Upper lobe of left lung (tissue), 6 donors: ENCODE results near the gene CDKN3. TPM values are rescaled to one million over a fixed set of nuclear protein-coding genes. Genes with fewer than 3 reads are reported as not detected.

Experiments
- ATAC-seq, 2 donors: fragments of 200-7000 bp; cut with Tn5 transposase; one replicate each; pipeline ENCODE4 v1.9.1; 2022; ENCODE audit warnings: mild to moderate bottlenecking in 2 of 2, moderate library complexity in 2 of 2; ENCODE audit not compliant: low FRiP score in 2 of 2
- DNase-seq, 2 donors: peaks; one replicate each; pipeline ENCODE4 v3.0.0-alpha.2; 2019 to 2020
- H3K27ac ChIP-seq, 4 donors: fragments of 200-600 bp; sonication (generic); one replicate each; pipeline ENCODE4 v1.5.1; 2016 to 2019
- H3K27me3 ChIP-seq, 4 donors: fragments of 200-600 bp; sonication (generic); one replicate each; pipeline ENCODE4 v1.5.1; 2017 to 2019
- H3K36me3 ChIP-seq, 4 donors: fragments of 200-600 bp; sonication (generic); one replicate each; pipeline ENCODE4 v1.5.1; 2016 to 2019
- H3K4me1 ChIP-seq, 4 donors: fragments of 200-600 bp; sonication (generic); one replicate each; pipeline ENCODE4 v1.5.1; 2018 to 2019
- H3K4me3 ChIP-seq, 4 donors: fragments of 200-600 bp; sonication (generic); one replicate each; pipeline ENCODE4 v1.5.1; 2017 to 2019; ENCODE audit warnings: mild to moderate bottlenecking in 2 of 4, moderate library complexity in 1 of 4
- H3K9me3 ChIP-seq, 4 donors: fragments of 200-600 bp; sonication (generic); one replicate each; pipeline ENCODE4 v1.5.1; 2018 to 2019
- EP300 ChIP-seq, 4 donors: sonication (generic); formaldehyde crosslinking; IDR thresholded peaks; one replicate each; pipeline ENCODE4 v1.5.1; 2017; ENCODE audit warnings: antibody characterized with exemption in 4 of 4, control low read depth in 2 of 4
- POLR2A ChIP-seq, 4 donors: fragments of 450-650 bp; IDR thresholded peaks; one replicate each; pipeline ENCODE4 v1.5.1; 2016 to 2017; ENCODE audit warnings: antibody characterized with exemption in 4 of 4, mild to moderate bottlenecking in 2 of 4
- POLR2AphosphoS5 ChIP-seq, 2 donors: sonication (generic); formaldehyde crosslinking; IDR thresholded peaks; one replicate each; pipeline ENCODE4 v1.5.1; 2017; ENCODE audit warnings: antibody characterized with exemption in 2 of 2
- WGBS, 2 donors: methylation state at CpG; one replicate each; pipeline ENCODE4 v1.1.5; 2017 to 2018; 5-methylcytosine and 5-hydroxymethylcytosine counted together
- total RNA-seq, 6 donors: library from RNA; depleted of rRNA in 4 of 6; stranded (reverse); fragments of >200 nt in 4 of 6; gene quantifications; one replicate each; pipeline versions ENCODE4 v1.1.0 to v1.2.1, GENCODE V29; 2016 to 2021
- TF ChIP-seq, protein P1 (sequence below), 6 experiments: fragments of 450-650 bp in 4 of 6; fragments of 200-600 bp in 2 of 6; sonication (generic) in 2 of 6; IDR thresholded peaks; one replicate each; pipeline ENCODE4 v1.5.1; 2016 to 2019; ENCODE audit warnings: antibody characterized with exemption in 6 of 6
- donor health status: DM: no; HTN: no; CAD: no; lungs with moderate emphysema.
- donor health status: DM: no; HTN: yes; CAD: no; lungs with severe emphysema.

CDKN3 gene
- total RNA-seq, 6 donors from 2014 or later: 1.7 to 3.6 (median 3.1) TPM; not detected in 2

DNA sequence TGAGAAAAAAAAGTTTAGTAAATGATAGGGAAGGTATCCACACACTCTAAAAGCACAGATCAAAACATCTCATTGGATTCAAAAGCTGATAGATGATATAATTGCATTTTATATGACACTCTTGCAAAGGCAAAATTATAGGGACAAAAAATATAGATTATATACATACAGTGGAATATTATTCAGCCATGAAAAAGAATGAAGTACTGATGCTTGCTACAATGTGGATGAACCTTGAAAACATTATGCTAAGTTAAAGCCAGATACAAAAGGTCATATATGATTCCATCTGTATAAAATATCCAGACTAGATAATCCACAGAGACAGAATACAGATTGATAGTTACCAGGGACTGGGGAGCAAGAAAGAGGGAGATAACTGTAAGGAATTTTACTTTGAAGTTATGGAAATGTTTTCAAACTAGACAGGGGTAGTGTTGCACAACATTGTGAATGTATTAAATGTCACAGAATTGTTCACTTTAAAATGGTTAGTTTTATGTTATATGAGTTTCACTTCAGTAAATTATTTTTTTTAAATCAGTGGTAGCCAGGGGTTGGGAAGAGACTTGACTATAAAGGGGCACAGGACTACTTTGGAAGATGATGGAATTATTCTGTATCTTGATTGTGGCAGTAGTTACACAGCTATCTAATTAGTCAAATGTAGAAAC, 41.7 kb upstream of the CDKN3 start:
- Histone ChIP-seq H3K9me3 (no peaks in the 10 kb centered on the region), H3K27ac (no peak overlapping the region), H3K4me1 (no peaks in the 10 kb centered on the region), H3K27me3 (no peaks in the 10 kb centered on the region), H3K36me3 (no peaks in the 10 kb centered on the region), H3K4me3 (no peak overlapping the region)
- no peak for ATAC-seq
- DNase-seq: no peak
- no peak for TF ChIP-seq POLR2A (IDR thresholded peaks at IDR 0.05)
- no peak for TF ChIP-seq POLR2AphosphoS5 (IDR thresholded peaks at IDR 0.05)
- no peak for TF ChIP-seq EP300 (IDR thresholded peaks at IDR 0.05)
- TF ChIP-seq, protein P1, sequence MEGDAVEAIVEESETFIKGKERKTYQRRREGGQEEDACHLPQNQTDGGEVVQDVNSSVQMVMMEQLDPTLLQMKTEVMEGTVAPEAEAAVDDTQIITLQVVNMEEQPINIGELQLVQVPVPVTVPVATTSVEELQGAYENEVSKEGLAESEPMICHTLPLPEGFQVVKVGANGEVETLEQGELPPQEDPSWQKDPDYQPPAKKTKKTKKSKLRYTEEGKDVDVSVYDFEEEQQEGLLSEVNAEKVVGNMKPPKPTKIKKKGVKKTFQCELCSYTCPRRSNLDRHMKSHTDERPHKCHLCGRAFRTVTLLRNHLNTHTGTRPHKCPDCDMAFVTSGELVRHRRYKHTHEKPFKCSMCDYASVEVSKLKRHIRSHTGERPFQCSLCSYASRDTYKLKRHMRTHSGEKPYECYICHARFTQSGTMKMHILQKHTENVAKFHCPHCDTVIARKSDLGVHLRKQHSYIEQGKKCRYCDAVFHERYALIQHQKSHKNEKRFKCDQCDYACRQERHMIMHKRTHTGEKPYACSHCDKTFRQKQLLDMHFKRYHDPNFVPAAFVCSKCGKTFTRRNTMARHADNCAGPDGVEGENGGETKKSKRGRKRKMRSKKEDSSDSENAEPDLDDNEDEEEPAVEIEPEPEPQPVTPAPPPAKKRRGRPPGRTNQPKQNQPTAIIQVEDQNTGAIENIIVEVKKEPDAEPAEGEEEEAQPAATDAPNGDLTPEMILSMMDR (IDR thresholded peaks at IDR 0.05): no peak

DNA sequence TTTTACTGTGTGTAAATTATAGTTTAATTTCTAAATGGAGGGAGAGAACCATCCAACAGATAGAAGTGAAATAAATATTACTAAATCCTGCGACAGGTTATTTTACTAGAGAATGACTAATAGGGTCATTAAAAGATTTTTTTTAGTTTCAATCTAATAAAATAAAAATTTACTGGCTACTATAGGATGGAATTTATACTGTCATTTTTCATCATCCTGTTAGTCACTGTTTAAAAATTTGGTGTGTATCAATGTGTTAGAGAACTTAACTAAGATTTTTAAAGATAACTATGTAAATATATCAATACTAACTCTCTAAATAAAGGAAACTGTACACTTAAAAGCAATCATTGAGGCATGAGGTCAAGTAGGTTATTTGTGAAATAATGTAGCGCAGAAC, 41.1 kb upstream of the CDKN3 start:
- no peak for ATAC-seq
- WGBS, 2 donors: 47 to 96% methylated on average over 2 of the region's 2 CpGs

DNA sequence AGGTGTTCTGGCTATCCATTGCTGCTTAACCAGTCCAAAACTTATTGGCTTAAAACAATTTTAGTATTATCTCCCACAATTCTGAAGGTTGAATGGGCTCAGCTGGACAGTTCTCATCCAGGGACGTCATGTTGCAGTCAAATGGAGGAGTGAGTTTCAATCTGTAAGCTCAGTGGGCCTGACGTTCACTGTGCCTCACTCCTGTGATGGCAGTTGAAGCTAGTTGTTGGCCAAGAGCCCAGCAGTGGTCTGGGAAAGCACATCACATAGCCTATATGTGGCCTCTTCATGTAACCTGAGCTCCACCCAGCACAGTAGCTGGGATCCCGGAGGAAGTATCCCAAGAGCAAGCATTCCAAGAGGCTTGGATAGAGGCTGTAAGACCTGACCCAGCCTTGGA, 40.6 kb upstream of the CDKN3 start:
- ATAC-seq (no peak), DNase-seq (no peak)
- H3K27ac ChIP-seq: no peak overlapping the region
- no peaks in the 10 kb centered on the region for H3K27me3 ChIP-seq
- no peaks in the 10 kb centered on the region for H3K9me3 ChIP-seq
- H3K36me3 ChIP-seq: no peaks in the 10 kb centered on the region
- no peak overlapping the region for H3K4me3 ChIP-seq
- 75 to 78% methylated on average over 2 to 3 of the region's 3 CpGs for WGBS, 2 donors
- no peaks in the 10 kb centered on the region for H3K4me1 ChIP-seq
- TF ChIP-seq EP300 (IDR thresholded peaks at IDR 0.05): no peak
- no peak for TF ChIP-seq POLR2AphosphoS5 (IDR thresholded peaks at IDR 0.05)
- TF ChIP-seq, protein P1 (IDR thresholded peaks at IDR 0.05): no peak
- no peak for TF ChIP-seq POLR2A (IDR thresholded peaks at IDR 0.05)

More for the DNA sequence above, 41.1 kb upstream of the CDKN3 start:
- no peaks in the 10 kb centered on the region for H3K4me1 ChIP-seq
- H3K9me3 ChIP-seq: no peaks in the 10 kb centered on the region
- no peak overlapping the region for H3K4me3 ChIP-seq
- H3K27ac ChIP-seq: no peak overlapping the region
- H3K27me3 ChIP-seq: no peaks in the 10 kb centered on the region
- no peak for DNase-seq
- H3K36me3 ChIP-seq: no peaks in the 10 kb centered on the region
- TF ChIP-seq POLR2A (IDR thresholded peaks at IDR 0.05): no peak
- TF ChIP-seq, protein P1 (IDR thresholded peaks at IDR 0.05): no peak
- no peak for TF ChIP-seq EP300 (IDR thresholded peaks at IDR 0.05)
- TF ChIP-seq POLR2AphosphoS5 (IDR thresholded peaks at IDR 0.05): no peak

DNA sequence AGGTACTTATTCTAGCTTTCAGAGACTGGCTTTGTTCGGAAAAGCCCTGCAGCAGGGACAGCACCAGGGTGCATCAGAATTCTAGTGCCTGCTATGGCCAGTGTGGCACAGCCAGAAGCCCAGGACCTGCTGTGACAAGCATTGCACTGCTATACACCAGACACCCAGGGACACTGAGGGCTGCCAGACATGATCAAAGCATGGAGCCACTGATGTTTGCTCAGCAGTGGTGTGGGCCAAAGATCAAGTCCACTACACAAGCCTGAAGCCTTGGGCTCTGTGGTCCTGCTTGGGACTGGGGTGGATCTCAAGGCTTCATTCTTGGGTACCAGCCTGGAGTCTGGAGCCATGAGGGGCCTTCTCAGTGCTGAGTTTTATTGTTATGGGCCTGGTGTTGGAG, 36.1 kb upstream of the CDKN3 start:
- WGBS, 2 donors: 95 to 100% methylated on average over 1 of the region's 1 CpG
- no peak for ATAC-seq

More for the DNA sequence above, 36.1 kb upstream of the CDKN3 start:
- Histone ChIP-seq H3K4me3 (no peak overlapping the region), H3K9me3 (no peaks in the 10 kb centered on the region), H3K27me3 (no peaks in the 10 kb centered on the region), H3K27ac (no peak overlapping the region), H3K36me3 (no peaks in the 10 kb centered on the region), H3K4me1 (peaks cover 0 to 24% (median 8%) of the 10 kb centered on the region in 4 donors)
- DNase-seq: no peak
- TF ChIP-seq POLR2AphosphoS5 (IDR thresholded peaks at IDR 0.05) (no peak), POLR2A (IDR thresholded peaks at IDR 0.05) (no peak), EP300 (IDR thresholded peaks at IDR 0.05) (no peak)
- TF ChIP-seq, protein P1 (IDR thresholded peaks at IDR 0.05): no peak
